ENCODE results near the gene ANAPC10.
"Not testable (repeated sequence)": the region's sequence is repeated elsewhere in the genome, so short reads cannot be mapped to it uniquely, and the experiment has no call there.

ANAPC10 gene

DNA sequence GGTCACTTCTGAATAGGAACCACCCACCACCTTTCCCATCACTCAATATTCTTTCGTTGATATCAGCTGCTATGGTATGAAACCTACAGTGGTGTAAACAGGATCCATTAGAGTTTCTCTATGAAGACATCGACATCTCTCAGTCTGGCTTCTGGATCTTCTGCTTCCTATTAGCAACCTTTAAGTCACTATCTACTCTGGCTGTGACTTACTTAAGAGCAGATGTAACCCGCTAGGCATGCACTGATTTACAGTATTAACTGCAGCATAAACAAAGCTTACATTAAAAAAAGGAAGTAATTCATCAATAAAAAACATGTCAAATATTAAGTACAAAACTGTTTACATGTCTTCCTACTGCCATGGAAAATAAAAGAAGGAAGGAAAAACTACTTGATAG is 96.4 kb downstream of the ANAPC10 start:
- DNase-seq = peak in 3 of 4 experiments; percentile 2 to 19 (median 5)

DNA sequence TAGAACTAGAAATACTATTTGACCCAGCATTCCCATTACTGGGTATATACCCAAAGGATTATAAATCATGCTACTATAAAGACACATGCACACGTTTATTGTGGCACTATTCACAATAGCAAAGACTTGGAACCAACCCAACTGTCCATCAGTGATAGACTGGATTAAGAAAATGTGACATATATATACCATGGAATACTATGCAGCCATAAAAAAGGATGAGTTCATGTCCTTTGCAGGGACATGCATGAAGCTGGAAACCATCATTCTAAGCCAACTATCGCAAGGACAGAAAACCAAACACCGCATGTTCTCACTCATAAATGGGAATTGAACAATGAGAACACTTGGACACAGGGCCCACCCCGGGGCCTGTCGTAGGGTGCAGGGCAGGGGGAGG is 97.3 kb downstream of the ANAPC10 start:
- not testable (repeated sequence) for DNase-seq

DNA sequence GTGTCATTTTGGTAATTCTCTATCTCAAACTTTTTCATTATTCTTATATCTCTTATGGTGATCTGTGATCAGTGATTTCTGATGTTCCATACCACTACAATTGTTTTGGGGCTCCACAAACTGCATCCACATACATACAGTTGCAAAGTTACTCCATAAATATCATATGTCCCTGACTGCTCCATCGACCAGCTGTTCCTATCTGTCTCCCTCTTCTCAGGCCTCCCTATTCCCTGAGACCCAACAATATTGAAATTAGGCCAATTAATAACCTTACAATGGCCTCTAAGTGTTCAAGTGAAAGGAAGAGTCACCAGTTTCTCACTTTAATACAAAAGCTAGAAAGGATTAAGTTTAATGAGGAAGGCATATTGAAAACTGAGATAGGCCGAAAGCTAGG is 108.7 kb downstream of the ANAPC10 start:
- DNase-seq = no peak

DNA sequence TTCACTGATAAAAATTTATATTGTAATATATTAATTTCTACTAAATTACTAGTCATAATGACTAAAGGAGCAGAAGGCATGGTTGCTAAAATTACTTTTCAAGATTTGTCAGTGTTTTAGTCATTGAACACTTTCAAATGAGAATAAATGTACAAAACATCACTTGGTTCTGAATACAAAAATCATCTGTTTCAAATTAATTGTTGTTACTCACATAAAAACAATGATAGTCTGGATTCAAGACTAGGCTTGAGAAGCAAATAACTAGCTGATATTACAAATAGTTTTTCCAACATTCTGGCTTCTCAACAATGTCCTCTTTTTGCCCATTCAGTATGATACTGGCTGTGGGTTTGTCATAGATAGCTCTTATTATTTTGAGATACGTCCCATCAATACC is 112.5 kb downstream of the ANAPC10 start:
- DNase-seq = no peak

DNA sequence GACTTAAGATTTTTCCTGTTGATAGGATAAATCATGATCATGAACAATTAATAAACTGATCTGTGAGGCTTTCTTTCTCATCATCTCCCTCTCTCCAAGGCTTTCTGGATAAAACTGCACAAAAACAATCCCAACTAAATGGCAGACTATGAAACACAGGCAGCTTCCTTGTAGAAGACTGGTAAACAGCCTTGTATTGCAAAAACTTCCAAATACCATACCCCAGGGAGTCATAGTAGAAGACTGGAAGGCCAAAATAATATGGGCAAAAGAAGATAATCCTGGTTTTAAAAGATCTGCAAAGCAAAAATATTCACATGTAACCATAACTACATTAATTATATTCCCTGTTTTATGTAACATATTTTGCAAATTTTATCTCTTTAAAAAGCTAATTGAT is 113.0 kb downstream of the ANAPC10 start:
- DNase-seq = no peak

DNA sequence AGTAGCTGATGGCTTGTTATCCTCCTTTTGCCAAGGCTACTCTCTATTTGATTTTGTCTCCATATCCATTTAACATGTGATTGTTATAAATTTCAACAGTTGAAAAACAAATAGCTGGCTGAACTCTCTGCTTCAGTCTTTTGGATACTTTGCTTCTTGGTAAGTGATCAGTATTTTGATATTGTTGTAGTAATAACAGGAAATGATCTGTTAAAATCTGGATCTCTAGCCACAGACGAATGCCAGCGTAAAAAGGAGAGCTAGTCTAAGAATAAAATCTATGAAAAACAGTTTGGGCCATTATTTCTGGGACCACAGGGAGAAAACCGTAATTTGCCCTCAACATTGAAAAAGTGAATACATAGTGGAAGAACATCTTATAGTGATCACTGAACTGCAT is 113.8 kb downstream of the ANAPC10 start:
- DNase-seq = no peak

DNA sequence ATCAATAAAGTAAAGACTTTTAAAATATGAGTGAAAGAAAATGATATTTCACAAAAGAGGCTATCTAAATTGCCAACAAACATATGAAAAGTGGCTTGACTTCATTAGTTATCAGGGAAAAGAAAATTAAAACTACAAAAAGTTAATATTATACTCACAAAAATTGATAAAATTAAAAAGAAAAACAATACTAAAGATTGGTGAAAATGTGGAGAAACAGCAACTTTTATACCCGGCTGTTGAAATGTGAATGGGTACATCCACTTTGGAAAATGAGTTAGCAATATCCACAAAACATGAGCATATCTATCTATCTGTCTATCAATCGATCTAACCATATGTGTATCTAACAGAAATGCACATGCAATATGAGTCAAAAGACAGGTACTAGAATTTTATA is 122.3 kb downstream of the ANAPC10 start:
- no peak for DNase-seq

DNA sequence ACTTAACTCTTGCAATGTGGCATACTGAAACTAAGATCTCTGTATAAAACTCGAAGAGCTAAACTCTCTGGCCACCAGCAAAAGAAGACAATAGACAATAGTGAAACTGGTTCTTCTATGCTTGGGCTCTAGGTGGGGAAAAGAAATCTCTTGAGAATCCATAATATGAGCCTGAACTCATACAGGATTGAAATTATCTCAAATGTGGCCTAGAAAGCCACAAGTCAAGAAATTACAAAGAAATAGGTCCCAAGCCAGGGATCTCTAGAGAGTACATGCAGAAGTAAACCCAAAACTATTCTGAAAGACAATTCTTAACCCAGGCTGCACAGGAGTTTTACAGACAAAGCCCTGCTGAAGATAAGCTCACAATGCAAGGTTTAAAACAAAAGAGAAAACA is 127.4 kb downstream of the ANAPC10 start:
- no peak for DNase-seq

DNA sequence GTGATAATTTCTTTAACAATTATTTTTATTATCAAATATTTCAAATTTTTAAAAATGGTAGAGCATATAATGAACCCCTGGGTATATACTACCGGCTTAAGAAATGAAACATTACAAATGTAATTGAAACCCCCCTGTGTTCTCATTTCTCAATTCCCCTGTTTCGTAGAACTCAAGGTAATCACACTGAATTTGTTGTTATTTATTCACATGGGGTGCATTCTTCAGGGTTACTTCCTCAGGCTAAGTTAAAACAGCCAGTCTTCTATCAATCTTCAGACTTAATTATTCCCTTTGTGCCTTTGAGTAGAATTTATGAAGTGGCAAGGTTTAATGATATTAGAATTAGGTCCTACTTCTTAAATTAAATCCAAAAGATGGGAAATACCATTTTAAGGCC is 128.2 kb downstream of the ANAPC10 start:
- no peak for DNase-seq

DNA sequence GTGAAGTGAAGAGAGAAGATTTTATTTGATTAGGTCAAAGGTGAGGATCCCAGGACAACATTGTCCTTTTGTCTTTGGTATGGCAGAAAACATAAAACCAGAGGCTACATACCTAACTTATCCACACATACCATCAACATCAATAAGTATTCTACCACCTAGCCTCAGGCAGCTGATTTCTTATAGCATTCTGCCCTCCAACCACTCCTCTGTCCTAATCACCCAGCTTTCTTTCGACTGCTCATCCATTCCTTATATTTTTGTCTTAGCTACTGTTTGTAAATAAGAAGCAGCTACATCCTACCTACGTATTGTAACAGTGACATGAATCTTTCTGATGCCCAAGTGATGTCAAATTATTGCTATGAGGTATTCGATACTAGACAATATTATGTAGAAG is 129.4 kb downstream of the ANAPC10 start:
- no peak for DNase-seq

DNA sequence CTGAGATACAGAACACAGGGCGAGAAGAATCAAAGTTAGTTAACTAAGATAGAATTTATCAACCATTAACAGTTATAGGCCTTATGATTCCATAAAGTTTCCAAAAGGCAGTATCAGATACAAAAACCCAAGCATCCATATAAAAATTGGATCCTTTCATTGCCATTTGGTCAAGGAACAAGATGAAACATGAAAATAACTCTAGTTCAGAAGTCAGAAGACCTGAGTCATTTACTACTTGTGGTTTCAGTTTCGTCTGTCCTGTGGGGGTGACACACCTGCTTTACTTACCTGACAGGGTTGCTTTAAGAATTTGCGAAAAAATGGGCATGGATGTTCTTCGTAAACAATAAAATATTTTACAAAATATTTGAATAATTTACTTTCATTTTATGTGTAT is 130.8 kb downstream of the ANAPC10 start:
- DNase-seq = no peak

DNA sequence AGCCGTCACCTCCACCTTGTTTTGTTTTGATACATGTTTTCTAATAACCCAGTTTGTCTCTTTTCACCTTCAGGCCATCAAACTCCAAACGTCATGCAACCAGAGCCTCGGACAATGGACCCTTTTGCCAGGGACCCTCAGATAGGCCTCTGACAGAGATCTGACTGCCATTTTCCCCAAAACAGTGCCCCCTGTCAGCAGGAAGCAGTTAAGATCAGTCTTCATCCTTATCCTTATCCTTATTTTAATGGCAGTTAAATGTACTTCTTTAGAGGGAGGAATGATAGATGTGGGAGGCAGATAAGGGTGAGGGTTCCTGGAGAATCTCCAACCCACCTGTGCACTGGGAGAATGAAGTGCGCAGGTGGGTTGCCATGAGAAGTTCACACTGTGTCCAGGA is 135.7 kb downstream of the ANAPC10 start:
- no peak for DNase-seq

DNA sequence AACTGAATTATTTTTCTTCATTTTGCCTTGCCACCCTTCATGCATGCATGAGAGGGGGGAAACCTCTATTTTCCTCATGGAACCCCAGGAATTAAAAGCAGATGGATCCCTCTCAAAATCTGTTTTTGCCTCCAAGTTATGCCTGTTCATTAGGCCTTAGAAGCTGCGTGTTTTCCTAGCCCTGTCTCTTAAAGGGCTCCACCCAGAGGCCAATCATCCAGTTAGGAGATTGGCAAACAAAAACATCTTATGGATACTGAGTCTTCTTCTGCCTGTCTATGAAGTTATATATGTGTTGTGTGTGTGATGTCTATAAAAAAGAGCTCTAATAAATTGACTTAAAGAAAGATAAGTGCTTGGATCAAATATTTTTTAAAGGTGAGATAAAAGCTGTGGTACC is 142.9 kb downstream of the ANAPC10 start:
- DNase-seq = no peak

DNA sequence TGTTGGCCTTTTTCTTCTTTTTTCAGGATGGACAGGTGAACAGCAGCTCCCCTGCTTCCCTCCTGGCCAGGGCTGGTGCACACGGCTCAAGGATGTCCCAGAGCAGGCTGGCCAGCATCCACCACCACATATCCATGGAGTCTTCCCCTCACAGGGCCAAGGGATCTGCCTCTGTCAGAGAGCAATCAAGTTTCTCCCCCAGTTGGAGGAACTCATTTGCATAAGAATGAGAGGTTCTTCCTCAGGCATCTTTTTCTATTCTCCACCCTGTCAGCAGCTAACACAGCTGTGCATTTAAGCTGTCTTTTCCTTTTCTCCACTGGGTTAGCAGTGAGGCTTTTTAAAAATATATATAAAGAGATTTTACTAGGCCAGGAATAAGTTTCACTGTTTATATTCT is 143.8 kb downstream of the ANAPC10 start:
- DNase-seq = no peak

DNA sequence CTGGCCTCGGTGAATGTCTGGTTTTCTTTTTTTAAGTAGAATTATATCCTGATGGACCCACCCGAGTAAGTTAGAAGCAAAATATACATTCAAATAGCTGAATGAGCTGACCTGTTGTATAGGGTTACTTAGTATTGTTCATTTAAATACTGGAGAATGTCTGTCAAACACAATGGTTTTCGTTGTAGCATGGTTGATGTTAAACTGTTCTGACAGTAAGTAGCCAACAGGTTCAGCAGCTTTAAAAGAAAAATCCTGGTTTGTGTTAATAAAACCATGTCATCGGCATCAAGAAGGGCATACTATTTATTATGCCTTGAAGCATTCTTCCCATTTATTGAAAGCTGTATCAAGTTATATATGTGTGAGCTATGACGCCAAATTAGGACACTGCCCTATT is 149.6 kb downstream of the ANAPC10 start:
- DNase-seq = no peak

DNA sequence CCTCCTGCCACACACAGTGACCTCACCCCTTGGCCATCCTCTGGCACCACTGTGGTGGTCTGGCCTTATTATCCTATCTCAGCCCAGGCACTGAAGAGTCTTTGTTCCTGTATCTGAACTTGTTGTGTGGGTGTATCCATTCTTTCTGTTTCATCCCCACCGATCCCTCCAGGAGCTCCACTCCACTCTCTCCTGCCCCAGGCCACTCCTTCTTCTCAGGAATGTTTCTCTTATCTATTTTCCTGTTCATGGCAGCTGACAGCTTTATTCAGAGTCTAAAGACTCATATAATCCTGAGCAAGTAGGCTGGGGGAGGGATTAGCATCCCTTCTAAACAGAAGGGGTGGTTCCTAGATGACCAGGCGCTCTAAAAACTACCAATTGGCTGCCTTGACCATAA is 150.0 kb downstream of the ANAPC10 start:
- no peak for DNase-seq
